GM18907 (cell line): ENCODE results near the gene S100A7A.
"Not testable (repeated sequence)": the region's sequence is repeated elsewhere in the genome, so short reads cannot be mapped to it uniquely, and the experiment has no call there.

Experiments
- ATAC-seq: cut with Tn5 transposase; IDR thresholded peaks from one replicate; pipeline ENCODE4 v1.9.1; 2021; ENCODE audit warnings: mild to moderate bottlenecking, moderate library complexity; ENCODE audit not compliant: unreplicated experiment

Gene S100A7A

DNA sequence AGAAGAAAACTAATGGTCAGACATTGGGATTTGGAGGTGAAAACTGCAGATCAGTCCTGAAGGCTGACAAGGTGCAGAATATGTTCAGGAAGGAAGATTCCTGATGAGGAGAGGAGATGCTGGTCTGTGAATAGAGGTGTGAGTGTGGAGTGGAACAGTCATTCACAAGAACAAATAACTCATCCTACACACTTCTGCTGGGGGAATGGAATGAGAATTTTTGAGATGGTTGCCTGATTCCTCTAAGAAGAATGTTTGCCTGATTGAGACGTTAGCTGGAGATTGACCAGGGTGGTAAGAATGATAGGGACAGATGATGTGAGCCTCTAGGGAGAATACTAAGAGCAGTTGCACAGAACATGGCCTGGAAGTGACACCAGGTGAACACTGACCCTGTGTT, 40.1 kb downstream of the S100A7A start:
- ATAC-seq, result no peak

GRCh38 chr1:153459655-153460054, 43.3 kb downstream of the S100A7A start:
- no peak for ATAC-seq

- no peak for ATAC-seq
Measured at GRCh38 chr1:153460551-153460950, 44.2 kb downstream of the S100A7A start, which contains the start of gene S100A7. Gene S100A7 (minus strand): TSS chr1:153460651. CDS start chr1:153459013, 1,638 bp downstream.

- not testable (repeated sequence) for ATAC-seq
Measured at GRCh38 chr1:153462741-153463140, 46.4 kb downstream of the S100A7A start.

DNA sequence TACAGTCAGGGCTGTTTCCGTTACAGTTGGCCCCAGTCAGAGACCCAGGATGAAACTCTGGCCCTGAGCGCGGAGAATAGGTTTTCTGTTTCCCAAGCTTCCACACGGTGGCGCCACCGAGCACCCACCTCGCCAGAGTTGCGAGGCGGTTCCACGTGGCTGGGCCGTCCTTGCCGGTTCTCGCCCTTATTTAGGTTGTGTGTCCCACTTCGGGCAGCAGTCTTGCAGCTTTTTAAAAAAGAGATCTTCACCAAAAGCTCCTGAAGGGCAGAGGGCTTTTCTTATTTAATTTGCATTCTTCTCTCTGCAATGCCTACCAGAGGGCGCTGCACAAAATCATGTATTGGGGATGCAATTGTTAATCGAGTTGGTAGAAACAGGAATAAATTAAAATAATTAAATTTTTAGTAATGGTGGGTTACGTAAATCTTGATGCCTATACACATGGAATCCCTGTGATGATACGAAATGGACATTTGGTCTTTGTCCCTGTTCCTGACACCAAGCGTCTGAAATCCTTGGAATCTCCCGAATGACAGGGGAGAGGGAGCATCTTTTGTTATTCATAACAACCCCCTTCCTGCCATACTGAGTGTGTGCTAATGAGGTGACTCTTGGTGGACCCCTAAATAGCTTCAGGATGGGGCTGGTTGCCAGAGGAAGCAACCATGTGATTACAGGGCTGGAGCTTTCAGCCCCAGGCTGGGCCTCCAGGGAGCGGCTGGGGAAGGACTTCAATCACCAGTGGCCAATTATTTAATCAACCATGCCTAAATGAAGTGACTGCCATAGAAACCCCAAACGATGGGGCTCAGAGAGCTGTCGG, 49.7 kb downstream of the S100A7A start:
- no peak for ATAC-seq

GRCh38 chr1:153466908-153467307, 50.6 kb downstream of the S100A7A start:
- ATAC-seq, result no peak

GRCh38 chr1:153470707-153471106, 54.4 kb downstream of the S100A7A start:
- no peak for ATAC-seq
